GM18867 (cell line): ENCODE data around the gene MYLK2.

Source experiments
- ATAC-seq: cut with Tn5 transposase; IDR thresholded peaks from one replicate; pipeline ENCODE4 v1.9.1; 2021; ENCODE audit warnings: mild to moderate bottlenecking, moderate library complexity; ENCODE audit not compliant: unreplicated experiment

MYLK2 gene

DNA sequence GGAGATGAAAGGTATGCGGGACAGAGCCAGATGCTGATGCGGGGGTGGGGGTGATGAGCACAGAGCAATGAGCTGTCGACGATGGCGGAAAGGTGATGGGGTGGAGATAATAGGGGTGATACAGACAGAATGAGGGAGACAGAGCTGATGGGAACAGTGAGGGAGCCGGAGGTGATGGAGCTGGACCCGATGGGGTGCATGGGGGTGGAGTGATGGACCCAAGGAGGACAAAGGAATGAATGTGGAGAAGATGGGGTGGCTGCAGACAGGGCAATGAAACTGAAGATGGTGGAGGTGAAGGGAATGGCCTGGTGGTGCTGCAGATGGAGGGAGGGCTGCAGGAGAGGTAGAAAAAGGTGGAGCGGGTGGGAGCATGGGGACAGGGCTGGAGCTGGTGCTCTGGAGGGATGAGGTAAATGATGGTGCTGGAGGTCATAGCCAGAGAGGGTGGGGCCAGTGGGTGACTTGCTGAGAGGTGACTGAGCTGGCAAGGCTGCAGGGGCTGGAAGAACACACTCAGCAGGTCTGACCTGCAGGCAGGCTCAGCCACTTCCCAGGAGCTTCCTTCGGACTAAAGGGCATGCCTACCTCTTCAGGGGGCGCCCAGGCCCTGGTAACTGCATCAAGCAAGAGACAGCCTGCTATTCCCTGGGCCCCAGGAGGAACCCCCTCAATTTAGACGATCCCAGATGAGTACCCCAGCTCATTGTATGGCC is 32.2 kb downstream of the MYLK2 start:
- ATAC-seq = no peak

DNA sequence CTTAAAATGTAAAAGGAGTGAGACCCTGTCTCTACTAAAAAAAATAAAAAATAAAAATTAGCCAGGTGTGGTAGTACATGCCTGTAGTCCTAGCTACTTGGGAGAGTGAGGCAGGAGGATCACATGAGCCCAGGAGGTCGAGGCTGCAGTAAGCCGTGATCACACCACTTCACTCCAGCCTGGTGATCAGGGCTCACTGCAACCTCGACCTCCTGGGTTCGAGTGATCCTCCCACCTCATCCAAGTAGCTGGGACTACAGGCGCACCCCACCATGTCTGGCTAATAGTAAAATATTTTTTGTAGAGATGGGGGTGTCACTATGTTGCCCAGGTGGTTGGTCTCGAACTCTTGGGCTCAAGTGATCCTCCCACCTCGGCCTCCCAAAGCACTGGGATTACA is 34.3 kb downstream of the MYLK2 start:
- no peak for ATAC-seq

DNA sequence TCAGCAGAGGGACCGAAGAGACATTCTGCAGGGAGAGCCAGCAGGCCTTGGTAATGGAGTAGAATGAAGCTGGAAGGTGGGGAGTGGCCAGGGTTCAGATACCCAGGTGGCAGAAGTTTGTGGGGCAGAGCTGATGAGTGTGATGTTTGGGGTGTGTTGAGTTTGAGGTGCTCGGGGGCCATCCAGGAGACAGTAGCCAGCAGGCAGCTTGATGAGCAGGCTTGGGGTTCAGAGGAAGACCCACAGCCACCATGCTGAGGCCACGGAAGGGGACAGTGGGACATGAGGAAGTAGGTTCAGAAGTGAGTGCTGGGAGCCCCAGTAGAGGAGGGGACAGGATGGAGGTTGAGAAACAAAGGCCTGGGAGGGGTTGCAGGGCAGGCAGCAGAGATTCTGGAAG is 37.4 kb downstream of the MYLK2 start:
- ATAC-seq = no peak

DNA sequence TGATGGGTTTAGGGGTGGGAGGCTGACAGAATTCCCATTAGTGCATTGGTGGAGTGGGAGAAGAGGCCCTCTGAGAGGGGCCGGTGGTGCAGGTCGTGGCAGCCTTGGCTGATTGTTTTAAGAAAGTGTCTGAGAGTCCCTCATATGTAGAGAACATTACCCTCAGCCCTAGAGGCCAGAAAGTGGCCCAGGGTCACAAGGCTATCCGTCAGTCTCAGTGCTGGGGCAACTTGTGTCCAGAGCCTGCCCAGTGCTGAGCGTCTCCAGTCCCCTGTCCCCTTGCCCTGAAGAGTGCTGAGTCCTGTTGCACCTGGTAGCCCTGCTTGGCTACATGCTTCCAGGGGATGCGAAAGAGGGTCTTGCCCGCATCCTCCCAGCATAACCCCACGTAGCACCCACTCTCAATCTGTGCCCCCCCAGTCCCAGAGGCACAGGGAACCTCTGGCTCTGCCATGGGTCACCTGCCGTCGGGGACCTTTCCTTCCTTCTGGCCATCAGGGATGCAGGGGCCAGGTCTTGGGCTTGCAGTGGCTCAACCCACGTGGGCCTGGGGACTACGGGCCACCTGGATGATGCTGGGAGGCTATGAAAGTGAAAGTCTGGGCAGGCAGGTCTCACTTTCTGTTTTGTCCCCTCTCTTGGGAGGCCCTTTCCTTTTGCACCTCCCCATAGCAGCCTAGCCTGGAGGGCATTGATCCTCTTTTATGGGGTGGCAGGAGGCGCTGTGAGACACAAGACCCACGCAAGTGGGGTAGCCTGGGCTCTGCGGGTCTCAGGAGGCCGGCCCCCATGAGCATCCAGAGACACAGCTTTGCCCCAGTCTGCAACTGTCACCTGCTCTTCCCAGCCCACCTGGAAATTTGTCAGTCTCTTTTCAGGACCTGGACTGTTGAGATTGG is 39.0 kb downstream of the MYLK2 start:
- peak; percentile 59 for ATAC-seq

DNA sequence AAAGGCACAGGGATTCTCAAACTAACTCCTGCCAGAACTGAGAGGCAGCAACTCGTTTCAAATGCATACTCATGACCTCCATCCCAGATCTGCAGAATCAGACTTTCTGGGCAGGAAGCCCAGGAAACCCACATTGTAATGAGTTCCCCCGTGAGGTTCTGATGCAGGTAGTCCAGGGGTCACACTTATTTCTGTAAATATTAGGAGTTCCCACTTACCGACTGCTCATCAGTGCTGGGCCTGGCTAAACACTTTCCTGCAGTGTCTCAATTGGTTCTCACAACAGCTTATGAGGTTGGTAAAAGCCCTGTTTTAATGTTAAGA is 39.6 kb downstream of the MYLK2 start:
- ATAC-seq = no peak

DNA sequence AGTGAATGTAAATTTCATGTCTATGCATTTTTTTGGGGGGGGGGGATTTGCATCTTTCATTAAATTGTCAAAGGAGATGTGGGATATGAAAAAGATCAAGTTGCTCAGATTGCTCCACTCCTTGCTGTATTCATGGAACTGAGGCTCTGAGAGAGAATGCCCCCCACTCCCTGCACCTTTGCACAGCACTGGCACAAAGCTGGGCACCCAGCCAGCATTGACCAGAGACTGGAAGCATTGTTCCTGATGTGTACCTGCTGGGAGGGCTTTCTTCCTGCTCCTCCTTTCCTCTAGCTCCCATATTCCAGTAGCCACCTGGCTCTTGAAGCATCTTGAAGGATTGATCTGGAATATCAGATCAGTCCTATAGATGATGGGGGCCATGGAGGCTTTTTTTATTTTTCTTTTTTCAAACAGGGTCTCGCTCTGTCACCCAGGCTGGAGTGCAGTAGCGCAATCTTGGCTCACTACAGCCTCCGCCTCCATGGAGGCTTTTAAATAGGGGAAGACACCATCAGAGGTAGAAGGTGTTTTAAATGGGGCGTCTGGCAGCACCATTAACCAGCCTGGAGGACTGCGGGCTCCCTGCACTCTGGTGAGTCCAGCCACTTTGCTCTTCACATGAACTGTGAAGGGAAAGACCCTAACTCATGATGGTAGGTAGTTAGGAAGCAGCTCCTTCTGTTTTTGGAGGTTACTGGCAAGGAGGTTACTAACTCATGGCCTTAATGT is 40.3 kb downstream of the MYLK2 start:
- ATAC-seq = no peak

DNA sequence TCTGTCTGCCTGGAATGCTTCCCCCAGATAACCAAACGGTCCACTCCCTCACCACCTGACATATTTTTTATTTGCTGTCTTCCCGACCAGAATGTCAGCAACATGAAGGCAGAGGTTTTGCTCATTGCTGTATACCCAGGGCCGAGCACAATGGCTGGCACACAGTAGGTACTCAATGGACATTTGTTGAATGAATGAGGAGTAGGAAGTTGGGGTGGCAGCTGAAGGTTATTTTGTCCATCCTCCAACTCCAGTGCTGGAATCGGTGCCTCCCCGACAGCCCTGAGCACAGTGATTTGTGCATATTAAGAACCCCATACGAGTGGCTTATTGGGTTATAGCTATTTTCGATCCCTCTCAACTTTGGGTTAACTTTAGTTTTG is 40.8 kb downstream of the MYLK2 start:
- ATAC-seq = no peak

DNA sequence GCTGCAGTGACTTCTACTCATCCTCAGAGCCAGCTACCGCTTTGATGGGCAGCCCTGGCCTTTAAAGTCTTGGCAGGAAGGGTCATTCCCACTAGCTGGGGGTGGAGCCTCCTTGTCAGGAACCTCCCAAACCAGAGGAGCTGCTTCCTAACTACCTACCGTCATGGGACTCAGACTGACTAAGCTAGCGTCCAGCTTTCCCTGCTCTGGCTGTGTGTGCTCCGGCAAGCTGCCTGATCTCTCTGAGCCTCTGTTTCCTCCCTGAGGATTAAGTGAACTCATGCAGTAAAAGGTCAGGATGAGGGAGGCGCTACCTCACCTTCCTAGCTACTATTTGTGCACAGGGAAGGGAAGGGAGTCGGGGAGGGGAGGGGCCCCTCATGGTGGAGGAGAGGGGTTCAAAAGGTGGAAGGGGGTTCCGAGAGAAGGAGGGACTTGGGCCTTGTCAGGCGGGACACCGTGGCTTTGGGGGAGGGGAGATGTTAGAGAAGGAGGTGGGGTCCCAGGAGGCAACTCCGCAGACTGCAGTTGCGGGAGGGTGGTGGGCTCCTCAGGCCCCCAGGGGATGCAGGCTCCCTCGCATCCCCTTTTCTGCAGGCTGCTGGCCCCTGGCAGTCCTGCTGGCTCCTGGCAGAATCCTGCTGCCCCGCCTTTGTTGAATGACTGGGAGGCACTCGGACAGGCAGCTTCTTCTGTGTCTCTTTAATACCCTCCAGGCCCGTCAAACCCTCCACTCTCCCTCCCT is 41.4 kb downstream of the MYLK2 start:
- no peak for ATAC-seq

DNA sequence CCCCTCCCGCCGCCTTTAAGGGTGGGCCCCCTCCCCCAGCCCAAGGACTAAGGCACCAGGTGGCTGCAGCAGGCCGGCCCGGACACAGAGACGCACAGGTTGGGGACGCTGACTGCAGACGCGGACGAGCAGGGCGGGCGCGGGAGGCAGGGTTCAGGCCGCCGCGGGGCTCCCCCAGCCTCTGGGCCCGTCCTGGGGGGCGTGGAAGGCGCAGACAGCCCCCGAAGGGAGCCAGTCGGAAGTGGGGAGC is 41.9 kb downstream of the MYLK2 start:
- no peak for ATAC-seq

DNA sequence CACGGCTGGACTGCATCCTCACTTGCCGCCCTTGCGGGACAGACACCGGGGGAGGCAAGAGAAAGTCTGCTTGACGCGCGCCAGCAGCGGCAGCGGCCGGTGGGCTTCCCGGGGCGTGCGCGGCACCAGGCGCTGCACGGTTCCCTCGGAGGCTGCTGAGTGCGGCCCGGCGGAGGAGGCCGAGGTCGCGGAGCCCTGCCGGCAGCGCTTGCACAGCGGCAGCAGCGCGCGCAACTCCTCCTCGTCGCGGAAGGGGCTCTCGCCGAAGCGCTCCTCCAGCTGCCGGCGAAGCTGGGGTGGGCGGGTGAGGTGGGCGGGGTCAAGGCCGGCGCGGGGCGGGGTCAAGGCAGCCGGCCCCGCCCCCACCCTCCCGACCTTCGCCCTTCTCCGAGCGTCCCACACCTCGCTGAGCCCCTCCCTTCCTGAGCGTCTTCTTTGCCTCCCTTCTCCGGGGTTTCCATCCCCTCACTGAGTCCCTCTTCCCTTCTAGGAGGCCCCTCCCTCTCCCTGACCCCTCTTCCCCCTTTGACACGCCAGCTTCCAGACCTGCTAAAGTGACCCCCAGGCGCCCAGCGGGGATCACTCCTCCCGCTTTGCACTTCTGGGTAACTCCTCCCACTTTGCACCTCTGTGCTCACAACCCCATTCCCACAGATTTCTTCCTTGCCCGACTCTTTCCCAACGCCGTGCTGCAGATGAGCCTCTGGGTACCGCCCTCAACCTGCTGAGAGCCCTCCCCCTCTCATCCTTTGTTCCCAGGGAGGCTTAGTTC is 42.4 kb downstream of the MYLK2 start:
- no peak for ATAC-seq

DNA sequence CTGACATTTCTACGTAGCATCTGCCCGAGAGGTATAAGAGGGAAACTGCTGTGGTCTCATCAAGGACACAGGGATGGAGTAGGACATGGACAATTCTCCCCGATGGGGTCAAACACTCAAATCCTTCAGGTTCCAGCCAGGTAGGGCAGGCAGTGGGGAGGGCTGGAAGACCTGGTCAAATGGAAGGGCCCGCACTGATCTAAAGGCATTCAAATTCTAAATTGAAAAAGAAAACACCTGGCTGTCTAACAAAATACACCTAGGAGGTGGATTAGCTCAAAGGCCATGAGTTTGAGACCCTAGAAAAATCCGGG is 43.0 kb downstream of the MYLK2 start:
- ATAC-seq = no peak

DNA sequence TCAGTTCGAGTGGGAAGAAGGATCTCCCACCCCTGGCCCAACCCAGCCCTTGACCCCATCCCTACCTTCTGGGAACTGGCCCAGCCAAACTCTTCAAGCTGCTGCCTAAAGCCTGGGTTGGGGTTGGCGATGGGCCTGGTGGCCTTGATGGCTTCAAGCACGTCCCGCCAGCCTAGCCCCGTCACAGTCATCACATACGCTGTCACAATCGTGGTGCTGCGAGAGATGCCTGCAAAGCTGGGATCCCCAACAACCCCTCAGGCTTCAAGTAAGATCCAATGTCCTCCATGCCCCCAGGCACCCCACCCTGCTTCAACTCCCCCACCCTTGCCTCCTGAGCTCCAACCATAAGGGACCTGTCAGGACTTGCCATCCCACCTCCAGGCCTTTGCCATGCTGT is 43.4 kb downstream of the MYLK2 start:
- ATAC-seq = no peak

DNA sequence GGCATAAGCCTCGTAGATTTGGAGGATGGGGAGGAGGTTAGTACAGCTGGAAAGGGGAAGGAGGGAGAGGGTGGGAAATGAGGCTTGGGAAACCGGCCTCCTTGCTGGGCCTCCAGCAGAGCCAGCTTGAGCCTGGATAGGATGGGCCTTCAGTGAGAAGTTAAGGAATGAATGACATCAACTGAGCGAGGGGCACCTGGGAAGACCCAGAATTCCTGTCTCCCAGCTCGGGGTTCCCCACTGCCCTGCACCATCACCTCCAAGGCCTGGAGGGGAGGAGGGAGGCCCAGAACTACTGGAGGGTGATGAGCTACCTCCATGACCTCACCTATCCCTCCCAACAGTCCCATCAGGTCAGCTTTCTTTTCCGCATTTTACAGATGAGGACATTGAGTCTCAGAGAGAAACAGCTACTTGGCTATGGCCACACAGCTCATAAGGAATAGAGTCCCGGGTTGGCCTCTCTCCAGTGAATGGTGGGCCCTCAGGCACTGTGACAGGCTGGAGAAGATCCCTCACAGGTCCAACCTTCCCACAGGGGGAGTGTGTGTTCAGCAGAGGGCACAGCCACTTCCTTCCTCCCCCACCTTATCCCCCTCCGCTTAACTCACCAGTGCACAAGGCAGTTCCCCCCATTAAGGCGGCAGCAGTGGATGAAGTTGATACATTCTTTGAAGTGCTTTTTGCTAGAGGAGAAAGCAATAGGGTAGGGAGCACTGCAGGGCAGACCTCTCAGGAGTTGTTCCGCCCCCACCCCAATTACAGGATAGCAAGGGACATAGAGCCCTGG is 44.3 kb downstream of the MYLK2 start:
- no peak for ATAC-seq

DNA sequence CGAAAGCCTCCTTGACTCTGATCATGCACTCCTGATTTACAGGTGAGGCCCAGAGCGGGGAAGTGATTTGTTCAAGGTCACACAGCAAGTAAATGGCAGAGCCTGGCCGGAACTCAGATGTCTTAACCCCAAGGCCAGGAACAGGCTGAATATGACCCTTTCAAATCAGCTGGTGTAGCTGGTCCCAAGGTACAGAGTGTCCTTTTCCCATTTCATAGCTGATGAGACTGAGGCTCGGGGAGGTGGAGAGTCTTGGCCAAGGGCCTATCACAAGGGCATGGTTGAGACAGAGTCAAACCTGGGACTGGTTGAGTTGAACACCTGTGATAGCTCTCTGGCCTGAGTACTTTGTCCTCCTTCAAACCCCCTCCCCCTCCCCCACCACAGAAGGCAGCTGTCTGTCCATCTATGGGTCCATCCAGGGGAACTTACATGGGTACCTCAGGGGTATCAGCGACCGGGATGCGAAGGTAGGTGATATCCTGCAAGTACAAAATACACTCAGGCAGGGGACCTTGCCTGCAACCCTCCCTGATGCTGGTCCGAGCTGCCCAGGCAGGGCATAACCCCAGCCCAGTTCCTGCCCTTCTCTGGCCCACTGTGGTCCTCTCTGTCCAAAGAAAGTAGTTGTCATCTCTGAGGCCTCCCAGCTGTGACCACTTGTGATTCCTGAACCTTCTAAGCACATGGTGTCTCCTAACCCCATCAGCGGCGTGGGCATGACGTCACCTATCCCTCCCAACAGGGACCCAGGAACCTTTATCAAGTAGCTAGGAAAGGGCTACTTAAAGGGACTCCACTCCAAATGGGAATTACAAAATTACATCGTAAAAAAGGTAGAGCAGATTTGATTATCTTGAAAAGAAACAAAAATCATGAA is 45.6 kb downstream of the MYLK2 start:
- ATAC-seq = no peak

DNA sequence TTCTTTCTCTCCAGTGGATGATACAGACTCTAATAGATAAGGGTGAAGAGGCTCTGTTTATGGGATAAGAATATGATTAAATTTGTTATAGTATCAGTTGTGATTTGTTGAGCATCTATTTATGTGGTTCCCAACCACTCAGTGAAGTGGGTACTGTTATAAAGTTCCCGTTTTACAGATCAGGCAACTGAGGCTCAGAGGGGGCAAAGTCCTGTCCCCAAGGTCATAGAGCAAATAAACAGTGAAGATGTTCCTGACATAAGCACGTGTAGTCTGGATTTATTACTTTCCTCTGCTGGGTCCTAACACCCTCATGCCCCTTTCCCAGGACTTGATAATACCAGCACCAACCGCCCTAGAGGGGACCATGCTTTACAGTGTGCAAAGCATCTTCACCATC is 47.1 kb downstream of the MYLK2 start:
- no peak for ATAC-seq

DNA sequence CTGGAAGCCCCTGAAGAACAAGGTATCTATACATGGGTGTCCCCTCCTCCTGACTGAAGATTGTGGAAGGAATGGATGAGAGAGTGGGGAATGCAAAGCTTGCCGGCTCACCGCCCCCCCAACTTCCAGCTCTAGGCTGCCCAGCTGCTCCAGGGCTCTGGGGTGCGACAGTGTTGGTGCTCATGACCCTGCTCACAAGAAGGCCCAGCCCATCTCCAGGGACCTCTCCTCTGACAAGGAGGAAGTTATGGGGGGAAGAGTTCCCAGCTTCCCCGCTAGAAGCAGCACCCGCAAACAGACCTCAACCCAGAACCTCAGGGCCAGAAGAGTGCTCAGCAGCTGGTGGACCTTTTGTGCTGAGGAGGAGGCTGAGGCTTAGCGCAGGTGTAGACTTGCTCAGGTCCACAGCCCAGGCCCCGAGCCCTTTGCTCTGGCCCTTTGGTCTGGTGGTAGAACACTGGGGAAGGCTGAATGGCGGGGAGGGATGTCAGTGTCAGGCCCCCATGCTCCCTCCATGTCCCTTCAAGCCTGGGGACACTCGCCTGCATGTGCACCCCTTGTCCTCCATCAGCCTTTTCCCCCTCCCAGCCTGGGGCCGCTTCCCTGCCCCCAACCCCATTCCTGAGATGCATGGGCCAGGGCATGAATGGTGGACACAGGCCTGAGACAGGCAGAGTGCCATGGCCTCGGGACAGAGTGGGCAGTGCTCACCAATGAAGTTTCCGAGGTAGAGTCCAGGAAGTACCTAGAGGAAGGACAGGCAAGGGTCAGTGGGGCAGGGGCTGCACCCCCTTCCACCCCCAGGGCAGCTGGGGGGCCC is 49.9 kb downstream of the MYLK2 start:
- ATAC-seq = no peak

DNA sequence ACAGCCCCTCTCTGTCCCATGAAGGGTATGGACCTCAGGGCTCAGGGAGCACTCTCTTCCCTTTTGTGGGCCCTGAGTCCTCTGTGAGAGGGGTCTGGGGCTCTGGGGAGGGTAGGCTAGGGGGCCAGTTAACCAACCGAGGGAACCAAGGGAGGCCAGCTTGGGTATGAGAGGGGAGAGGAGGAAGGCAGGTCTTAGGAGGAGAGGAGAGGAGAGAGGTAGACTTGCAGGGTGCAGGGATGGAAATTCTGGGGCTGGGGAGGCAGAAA is 50.5 kb downstream of the MYLK2 start:
- no peak for ATAC-seq

DNA sequence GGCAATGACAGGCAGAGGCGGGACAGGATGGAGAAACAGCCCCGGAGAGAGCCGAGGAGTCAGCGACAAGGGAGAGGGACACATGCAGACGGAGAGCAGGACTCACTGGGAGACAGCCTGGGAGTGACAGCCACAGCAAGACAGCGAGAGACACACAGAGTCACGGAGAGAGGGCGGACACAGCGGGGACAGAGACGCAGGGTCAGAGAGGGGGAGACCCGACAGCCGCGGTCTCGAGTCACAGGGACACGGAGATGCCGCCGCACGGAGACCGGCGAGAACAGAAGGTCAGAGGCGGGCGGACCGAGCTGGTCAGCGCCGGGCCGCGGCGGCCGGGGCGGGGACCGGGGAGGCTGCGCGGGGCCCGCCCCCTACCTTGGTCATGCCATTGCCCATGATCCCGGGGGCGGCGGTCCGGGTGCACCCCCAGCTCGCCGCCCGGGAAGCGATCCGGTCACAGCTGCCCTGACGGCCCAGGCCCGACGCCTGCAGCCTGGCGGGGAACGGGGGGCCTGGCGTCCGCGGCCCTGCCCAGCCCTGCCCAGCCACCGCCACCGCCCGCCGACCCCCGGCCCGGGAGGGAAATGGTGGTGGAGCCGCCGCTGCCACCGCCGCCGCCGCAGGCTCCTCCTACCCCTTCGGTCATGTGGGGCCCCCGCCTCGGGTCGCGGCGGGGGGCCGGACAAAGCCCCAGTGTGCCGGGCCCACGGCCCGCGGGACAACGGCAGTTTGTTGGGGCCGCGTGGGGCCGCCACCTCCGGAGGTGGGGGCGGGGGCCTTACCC is 51.0 kb downstream of the MYLK2 start, which contains the start of the genes DUSP15 and TTLL9:
DUSP15 (minus strand) TSS at position 586 of the 784 bp plus-strand sequence; CDS start at position 396, 190 bp downstream.
TTLL9 (plus strand) TSS at position 693 of the 784 bp plus-strand sequence. CDS start 493 bp downstream, outside the sequence.
- ATAC-seq = no peak
